Measurements from ENCODE around the gene TRIM7. TPM values are rescaled to one million over a fixed set of nuclear protein-coding genes. Genes with fewer than 3 reads are reported as not detected.
"Not testable (repeated sequence)": the region's sequence is repeated elsewhere in the genome, so short reads cannot be mapped to it uniquely, and the experiment has no call there.

TRIM7 gene
- total and polyA plus RNA-seq, 9 donors, result 0.34 to 2.9 (median 0.82) TPM

DNA sequence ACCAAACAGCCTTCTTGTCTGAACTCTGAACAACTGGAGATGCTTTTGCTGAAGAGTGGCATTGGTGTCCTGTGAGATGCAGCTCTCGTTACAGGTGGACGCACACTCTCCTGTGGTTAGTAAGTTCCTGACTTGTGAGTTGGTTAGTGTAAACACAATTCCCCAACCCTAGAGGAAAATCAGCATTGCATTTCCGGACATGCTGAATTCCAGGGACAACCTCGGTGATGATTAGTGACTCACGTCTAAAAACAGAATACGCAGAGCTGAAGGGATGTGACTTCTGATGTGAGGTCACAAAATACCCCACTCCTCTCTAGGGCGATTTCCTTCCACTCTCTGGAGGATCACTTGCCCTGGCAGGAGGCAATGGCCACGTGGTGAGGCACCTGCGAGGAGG is 52.6 kb downstream of the TRIM7 start:
- TF ChIP-seq POLR2A (IDR thresholded peaks at IDR 0.05), result no peak
- TF ChIP-seq EP300 (IDR thresholded peaks at IDR 0.05), result no peak
- TF ChIP-seq, protein P1, sequence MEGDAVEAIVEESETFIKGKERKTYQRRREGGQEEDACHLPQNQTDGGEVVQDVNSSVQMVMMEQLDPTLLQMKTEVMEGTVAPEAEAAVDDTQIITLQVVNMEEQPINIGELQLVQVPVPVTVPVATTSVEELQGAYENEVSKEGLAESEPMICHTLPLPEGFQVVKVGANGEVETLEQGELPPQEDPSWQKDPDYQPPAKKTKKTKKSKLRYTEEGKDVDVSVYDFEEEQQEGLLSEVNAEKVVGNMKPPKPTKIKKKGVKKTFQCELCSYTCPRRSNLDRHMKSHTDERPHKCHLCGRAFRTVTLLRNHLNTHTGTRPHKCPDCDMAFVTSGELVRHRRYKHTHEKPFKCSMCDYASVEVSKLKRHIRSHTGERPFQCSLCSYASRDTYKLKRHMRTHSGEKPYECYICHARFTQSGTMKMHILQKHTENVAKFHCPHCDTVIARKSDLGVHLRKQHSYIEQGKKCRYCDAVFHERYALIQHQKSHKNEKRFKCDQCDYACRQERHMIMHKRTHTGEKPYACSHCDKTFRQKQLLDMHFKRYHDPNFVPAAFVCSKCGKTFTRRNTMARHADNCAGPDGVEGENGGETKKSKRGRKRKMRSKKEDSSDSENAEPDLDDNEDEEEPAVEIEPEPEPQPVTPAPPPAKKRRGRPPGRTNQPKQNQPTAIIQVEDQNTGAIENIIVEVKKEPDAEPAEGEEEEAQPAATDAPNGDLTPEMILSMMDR (IDR thresholded peaks at IDR 0.05), result no peak
- 79 to 85% (median 80%) methylated on average over 9 of the region's 9 CpGs for WGBS, 3 donors
- no peak for DNase-seq
- Histone ChIP-seq H3K4me1 (ENCODE audit: insufficient read depth) (no peaks in the 10 kb centered on the region), H3K27ac (no peak overlapping the region), H3K36me3 (no peaks in the 10 kb centered on the region), H3K27me3 (no peaks in the 10 kb centered on the region), H3K4me3 (no peak overlapping the region), H3K9me3 (no peaks in the 10 kb centered on the region)
- intact Hi-C loops (cut with DNase I), result loop anchor here in 1 of 4 donors (10.0 kb wide), 1 partner anchor 368 kb away; no protein-coding TSS in a partner anchor

DNA sequence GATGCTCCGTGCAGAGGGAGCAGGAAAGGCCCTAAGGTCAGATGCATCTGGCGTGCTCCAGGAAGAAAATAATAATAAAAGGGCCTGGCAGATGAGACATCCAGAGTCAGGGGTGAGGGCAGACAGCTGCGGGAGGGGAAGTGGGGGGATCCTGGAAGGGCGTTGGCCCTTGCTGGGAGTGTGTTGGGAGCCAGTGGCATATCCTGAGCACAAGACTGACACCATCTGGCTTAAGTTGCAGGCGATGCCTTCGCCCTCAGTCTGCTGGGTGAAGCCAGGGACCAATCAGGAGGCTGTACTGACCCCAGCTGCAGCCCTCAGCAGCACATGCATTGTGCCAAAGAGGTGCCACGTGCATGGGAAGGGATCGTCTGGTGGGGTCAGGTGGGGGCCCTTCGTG is 53.9 kb downstream of the TRIM7 start:
- Histone ChIP-seq H3K4me3 (no peak overlapping the region), H3K4me1 (ENCODE audit: insufficient read depth) (no peaks in the 10 kb centered on the region), H3K9me3 (no peaks in the 10 kb centered on the region), H3K36me3 (no peaks in the 10 kb centered on the region), H3K27ac (no peak overlapping the region), H3K27me3 (no peaks in the 10 kb centered on the region)
- WGBS, 3 donors, result 15 to 18% (median 18%) methylated on average over 9 of the region's 9 CpGs
- no peak for DNase-seq
- intact Hi-C loops (cut with DNase I), result loop anchor here in 1 of 4 donors (10.0 kb wide), 1 partner anchor 366 kb away; no protein-coding TSS in a partner anchor
- no peak for TF ChIP-seq POLR2A (IDR thresholded peaks at IDR 0.05)
- no peak for TF ChIP-seq EP300 (IDR thresholded peaks at IDR 0.05)
- TF ChIP-seq, protein P1 (IDR thresholded peaks at IDR 0.05), result no peak

- TF ChIP-seq, protein P1 (IDR thresholded peaks at IDR 0.05), result no peak
- TF ChIP-seq POLR2A (IDR thresholded peaks at IDR 0.05), result no peak
- TF ChIP-seq EP300 (IDR thresholded peaks at IDR 0.05), result no peak
- Histone ChIP-seq H3K4me1 (ENCODE audit: insufficient read depth) (no peaks in the 10 kb centered on the region), H3K36me3 (no peaks in the 10 kb centered on the region), H3K27ac (no peak overlapping the region), H3K9me3 (no peaks in the 10 kb centered on the region), H3K4me3 (no peak overlapping the region), H3K27me3 (no peaks in the 10 kb centered on the region)
- intact Hi-C loops (cut with DNase I), result loop anchor here in 1 of 4 donors (10.0 kb wide), 1 partner anchor 365 kb away; no protein-coding TSS in a partner anchor
- no peak for DNase-seq
- WGBS, 3 donors, result 77 to 81% (median 80%) methylated on average over 14 of the region's 14 CpGs
Measured at GRCh38 chr5:181149806-181150733, 54.9 kb downstream of the TRIM7 start.

DNA sequence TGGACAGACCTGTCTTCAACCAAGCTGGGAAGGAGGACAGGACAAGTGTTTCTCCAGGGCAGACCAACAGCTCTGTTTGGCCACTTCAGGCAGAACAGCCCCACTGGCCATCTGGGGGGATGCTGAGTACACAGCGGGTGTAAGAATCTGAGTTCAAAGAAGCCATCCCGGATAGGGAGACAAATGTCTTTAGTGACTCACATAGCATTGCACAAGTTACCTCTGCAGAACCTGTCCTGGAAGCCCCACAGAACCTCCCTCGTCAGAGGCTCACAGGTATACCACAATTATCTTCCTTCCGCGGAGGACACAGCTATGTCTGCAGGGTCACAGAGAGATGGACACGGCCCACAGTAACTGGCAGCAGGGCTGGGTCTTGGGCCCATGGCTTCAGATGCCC is 55.6 kb downstream of the TRIM7 start:
- 70 to 83% (median 79%) methylated on average over 6 of the region's 6 CpGs for WGBS, 3 donors
- no peaks in the 10 kb centered on the region for H3K27me3 ChIP-seq
- H3K4me1 ChIP-seq (ENCODE audit: insufficient read depth), result no peaks in the 10 kb centered on the region
- no peak overlapping the region for H3K4me3 ChIP-seq
- no peak overlapping the region for H3K27ac ChIP-seq
- H3K9me3 ChIP-seq, result no peaks in the 10 kb centered on the region
- DNase-seq, result no peak
- intact Hi-C loops (cut with DNase I), result no loop called here
- TF ChIP-seq, protein P1 (IDR thresholded peaks at IDR 0.05), result no peak
- TF ChIP-seq POLR2A (IDR thresholded peaks at IDR 0.05) (no peak), EP300 (IDR thresholded peaks at IDR 0.05) (no peak)
- H3K36me3 ChIP-seq, result no peaks in the 10 kb centered on the region

DNA sequence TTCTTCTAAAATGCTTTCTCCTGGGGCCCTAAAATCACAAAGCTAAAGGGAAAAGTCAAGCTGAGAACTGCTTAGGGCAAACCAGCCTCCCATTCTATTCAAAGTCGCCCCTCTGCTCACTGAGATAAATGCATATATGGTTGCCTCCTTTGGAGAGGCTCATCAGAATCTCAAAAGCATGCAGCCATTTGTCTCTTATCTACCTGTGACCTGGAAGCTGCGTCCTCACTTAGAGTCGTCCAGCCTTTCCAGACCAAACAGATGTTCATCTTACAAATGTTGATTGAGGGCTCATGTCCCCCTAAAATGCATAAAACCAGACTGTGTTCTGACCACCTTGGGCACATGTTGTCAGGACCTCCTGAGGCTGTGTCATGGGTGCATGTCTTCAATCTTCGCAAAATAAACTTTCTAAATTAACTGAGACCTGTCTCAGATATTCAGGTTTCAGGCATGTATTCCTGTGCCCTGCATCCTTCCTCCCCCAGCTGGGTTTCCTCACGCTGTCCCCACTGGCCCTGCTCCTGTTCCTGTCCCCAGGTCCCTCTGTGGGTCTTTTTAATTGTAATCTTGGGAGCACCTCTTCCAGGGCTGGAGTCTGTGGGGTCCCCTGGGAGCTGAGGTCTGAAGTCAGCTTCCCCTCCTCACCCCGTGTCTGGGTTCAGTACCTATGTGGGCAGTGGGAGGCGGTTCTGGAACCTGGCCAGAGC is 57.9 kb downstream of the TRIM7 start, which contains the start of gene OR2V2:
TSS of gene OR2V2 (plus strand) at position 660 of the 710 bp plus-strand sequence. CDS start 7,357 bp downstream, outside the sequence.
- H3K9me3 ChIP-seq; H3K27ac ChIP-seq; H3K36me3 ChIP-seq; H3K4me3 ChIP-seq; intact Hi-C loops (cut with DNase I); H3K4me1 ChIP-seq (ENCODE audit: insufficient read depth); DNase-seq; H3K27me3 ChIP-seq: not testable (repeated sequence)
- WGBS, 3 donors, result 37 to 56% (median 40%) methylated on average over 7 of the region's 7 CpGs
